Hematopoietic multipotent progenitor cell treated with erythropoietin and hydrocortisone succinate and interleukin-3 and kit ligand, for 6 days (in vitro differentiated cells): ENCODE results near the gene CATSPERB.
"Not testable (repeated sequence)": the region's sequence is repeated elsewhere in the genome, so short reads cannot be mapped to it uniquely, and the experiment has no call there.

ENCODE experiments used
- DNase-seq: peaks from one replicate; pipeline ENCODE4 v3.0.0-alpha.2; 2015

CATSPERB gene

GRCh38 chr14:91732859-91733477, 1.1 kb upstream of the CATSPERB start:
- DNase-seq = no peak

DNA sequence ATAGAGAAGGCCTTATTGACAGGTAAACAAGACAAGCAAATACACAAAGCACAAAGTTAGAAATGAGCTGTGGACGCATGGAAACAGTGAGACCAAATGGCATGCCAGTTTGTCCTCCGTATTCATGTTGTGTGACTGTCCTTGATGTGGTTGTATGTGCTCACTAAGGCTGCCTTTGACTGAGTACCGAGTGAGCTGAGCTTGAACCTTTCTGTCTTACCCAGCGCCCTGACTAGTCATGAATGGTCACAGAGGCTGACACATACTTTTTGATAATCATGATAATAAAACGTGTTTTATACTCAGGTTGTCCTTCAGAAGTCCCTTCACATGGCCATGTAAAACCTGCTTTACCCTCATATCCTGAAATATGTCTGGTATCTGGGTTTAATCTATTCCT, 553 bp upstream of the CATSPERB start:
- DNase-seq = no peak

DNA sequence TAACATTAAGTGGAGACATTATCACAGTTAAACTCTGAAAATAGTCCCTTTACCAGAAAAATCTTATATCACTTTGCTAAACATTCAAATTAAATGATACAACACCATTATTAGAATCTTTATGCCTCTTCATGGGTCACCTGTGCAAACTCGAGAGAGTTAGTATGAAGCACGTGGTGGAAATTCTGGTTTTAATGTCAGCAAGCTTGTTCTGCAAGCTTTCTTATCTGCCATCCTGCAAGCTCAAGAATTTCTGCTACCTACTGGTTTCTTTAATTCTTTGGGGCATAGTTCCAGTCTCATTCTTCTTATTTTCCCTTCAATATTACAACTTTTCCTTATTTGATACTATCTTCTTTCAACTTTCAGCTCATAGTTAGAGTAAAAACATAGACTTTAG, 868 bp downstream of the CATSPERB start:
- no peak for DNase-seq

DNA sequence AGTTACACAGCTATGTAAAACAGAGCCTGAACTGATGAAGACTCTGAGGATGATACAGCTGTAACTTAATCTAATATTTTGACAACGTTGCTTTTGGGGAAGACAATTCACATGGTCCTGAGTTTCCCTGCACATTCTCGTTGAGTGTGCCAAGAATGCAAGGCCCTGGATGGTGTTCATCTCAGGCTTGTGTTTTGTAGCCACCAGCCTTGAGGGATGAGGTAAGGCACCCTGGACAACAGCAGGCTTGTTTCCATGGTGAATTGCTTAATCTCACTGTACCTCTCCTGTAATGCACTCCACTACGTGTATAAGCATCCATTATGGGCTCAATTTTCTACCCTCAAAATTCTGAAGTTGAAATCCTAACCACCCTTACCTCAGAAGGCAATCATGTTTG, 2.1 kb downstream of the CATSPERB start:
- DNase-seq = no peak

GRCh38 chr14:91728616-91729183, 3.2 kb downstream of the CATSPERB start:
- no peak for DNase-seq

DNA sequence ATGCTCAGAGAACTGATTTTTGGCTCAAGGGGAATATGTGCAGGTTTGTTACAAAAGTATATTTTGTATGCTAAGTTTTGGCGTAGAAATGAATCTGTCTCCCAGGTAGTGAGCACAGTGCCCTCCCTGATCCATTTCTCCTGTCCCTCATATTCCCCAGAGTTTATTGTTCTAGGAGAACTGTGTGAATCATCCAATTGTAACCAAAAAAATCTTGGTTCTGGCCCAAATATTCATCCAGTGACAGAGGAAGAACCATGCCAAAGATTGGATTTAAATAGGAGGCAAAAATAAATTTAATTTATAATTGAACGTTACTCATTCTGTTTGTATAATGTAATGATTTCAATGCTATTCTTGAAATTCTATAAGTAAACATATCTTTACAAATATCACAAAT, 4.8 kb downstream of the CATSPERB start:
- DNase-seq = no peak

GRCh38 chr14:91723501-91723900, 8.4 kb downstream of the CATSPERB start:
- DNase-seq = no peak

DNA sequence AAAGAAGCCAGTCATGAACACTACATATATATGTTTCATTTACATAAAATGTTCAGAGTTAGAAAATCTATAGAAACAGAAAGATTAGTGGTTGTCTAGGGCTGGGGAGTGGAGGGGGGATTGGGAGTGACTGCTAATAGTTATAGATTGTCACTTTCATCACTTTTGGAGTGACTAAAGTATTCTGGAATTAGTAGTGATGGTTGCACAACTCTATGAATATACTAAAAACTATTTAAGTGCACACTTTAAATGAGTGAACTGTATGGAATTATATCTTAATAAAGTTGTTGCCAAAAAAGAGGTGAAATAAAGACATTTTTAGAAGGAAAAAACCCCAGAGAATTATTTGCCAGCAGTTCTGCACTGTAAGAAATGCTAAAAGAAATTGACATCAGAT, 9.5 kb downstream of the CATSPERB start:
- no peak for DNase-seq

DNA sequence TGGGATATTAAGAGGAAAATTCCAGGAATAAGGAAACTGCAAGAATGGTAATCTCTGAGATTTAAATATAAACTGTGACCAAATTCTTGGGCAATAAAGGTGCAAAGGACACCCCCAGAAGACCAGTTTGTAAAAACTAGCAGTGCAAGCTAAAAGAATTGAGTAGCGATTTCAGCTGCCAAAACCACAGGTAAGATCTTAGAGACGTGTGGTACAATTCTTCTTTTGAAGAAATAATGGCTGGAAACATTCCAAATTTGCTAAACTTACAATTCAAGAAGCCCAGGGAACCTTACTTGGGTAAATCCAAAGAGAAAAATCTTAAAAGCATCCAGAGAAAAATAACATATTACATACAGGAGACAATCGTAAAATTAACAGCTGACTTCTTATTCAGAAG, 12.0 kb downstream of the CATSPERB start:
- DNase-seq = no peak

DNA sequence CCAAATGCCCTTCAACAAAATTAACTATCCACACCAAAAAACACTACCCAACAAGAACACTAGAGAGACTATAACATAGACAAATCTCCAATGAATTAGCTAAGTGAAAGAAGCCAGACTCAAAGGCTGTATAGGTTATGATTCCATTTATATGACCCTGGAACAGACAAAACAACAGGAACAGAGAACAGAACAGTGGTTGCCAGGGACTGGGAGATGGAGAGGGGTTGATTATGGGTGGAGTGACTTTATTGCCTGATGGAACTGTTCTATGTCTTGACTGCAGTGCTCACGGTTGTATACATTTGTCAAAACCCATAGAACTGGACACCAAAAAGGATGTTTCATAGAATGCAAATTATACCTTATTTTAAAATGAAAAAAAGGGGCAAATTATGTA, 14.9 kb downstream of the CATSPERB start:
- no peak for DNase-seq

GRCh38 chr14:91714805-91715204, 17.1 kb downstream of the CATSPERB start:
- peak; percentile 6 for DNase-seq

DNA sequence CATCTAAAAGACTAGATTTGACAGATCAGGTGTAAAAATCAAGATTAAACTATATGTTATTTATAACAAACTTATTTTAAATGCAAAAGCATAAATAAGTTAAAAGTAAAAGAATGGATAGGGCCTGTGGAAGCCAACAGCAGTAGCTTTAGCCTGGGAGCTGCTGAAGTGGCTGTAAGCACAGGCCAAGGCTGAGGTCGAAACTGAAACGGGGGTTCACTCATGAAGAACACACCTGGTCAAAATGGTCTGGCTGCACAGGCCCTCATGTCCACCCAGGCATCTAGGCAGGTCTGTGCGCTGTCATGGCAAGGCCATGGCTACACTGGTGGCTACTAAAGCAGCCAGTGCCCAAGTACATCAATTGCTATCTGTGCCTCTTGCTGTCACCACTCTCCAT, 23.1 kb downstream of the CATSPERB start:
- DNase-seq = no peak

- DNase-seq = no peak
These were observed 24.9 kb downstream of the CATSPERB start for GRCh38 chr14:91706996-91707395.

GRCh38 chr14:91694643-91695042, 37.2 kb downstream of the CATSPERB start:
- no peak for DNase-seq

DNA sequence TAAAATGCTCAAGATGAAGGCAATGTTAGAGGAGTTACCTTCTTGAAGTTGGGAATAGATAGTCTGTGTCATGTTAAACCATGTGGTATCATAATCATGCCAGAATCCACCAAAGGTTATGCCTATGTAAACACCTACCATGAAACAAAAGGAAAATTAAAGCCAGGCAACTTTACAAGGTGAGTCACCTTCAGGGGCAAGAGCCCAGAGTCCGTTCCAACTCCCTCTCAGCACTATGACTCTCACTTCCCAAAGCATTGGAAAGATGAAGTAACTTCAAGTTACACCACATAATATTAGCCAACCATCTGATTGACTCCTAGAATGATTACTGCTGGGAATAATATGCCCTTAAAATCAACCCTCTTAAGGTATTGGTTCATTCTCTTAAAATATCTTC, 38.5 kb downstream of the CATSPERB start:
- no peak for DNase-seq

DNA sequence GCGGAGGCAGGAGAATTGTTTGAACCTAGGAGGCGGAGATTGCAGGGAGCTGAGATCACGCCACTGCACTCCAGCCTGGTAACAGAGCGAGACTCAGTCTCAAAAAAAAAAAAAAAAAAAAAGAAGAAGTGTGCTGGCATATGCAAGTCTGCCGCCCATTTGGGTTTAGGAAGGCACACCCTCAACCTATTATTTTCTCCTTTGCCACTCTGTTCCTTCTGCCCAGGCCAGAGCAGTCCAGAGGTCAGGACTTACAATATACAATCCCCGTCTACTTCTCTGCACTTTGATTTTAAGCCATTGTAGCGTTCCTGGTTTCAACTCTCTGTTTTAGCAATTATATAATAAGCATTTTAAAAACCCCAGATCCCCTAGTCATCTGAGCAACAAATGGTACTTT, 39.8 kb downstream of the CATSPERB start:
- DNase-seq = no peak

- DNase-seq = no peak
These were observed 42.3 kb downstream of the CATSPERB start for GRCh38 chr14:91689608-91690007.

DNA sequence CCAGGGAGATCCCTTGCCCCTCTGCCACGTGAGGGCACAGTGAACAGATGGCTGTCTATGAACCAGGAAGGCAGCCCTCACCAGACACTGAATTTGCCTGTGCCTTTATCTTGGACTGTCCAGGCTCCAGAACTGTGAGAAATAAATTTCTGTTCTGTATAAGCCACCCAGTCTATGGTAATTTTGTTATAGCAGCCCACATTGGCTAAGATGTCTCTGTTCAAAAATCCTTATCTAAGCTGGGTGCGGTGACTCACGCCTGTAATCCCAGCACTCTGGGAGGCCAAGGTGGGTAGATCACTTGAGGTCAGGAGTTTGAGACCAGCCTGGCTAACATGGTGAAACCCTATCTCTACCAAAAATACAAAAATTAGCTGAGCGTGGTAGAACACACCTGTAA, 44.5 kb downstream of the CATSPERB start:
- not testable (repeated sequence) for DNase-seq

DNA sequence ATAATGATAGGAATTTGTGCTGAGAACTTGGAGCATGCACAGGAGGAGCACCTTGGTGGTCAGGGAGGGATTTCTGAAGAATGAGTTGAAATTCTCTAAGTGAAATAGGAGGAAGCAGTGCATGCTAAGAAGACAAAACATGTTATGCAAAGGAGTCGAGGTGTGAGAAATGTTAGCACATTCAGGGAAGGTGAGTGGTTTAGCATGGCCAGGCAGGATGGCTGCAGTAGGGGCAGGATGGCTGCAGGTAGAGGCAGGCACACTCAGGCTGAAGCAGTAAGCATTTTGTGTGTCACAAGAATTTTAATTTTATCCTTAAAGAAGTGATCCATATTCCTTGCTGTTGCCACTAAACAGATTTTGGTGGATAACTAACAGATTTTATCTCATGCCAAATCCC, 46.3 kb downstream of the CATSPERB start:
- no peak for DNase-seq

DNA sequence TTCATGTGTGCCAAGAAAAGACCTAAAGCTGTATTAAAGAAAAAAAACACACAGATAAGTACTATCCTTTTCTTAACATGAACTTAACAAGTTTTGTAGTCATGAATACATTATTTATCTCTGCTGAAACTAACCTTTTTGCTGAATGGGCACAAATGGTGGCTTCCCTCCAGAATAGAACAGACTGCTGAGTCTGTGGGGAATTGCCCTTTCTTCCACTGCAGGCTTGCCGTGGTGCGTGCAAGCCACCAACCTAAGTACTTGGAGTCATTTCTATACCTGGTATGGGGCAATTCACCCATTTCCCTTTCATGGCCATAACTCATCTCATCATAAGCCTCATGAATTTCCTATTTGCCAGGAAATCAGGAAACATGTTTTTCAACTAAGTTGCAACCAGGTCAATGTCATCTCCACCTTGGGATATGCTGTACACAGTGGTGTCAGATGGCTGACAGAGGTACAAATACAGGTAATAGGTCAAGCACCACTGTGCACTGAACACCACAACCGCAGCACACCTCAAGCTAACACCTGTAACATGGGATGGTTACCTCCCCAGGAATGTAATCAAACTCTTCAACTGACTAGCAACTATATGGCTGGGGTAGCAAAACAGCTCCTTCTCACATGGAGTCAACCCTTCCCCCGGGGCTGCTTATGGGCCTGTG, 49.9 kb downstream of the CATSPERB start:
- DNase-seq = no peak

DNA sequence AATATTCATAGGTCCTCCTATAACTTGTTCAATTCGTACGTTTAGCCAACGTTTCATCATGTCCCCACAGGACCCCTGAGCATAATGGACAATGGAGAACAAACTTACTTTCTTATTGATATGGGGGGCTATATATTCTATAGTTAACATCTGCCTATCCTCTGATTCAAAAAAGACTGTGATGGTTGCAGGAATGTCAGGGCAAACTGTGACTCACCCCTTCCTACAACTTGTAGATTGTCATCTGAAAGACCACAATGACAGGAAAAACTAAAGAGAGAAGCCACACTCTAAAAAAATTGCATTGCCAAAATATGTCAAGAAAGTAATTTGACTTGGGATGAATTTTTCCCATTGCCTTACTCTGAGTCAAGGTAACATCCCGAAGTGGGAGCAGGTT, 50.8 kb downstream of the CATSPERB start:
- DNase-seq = peak; percentile 14

DNA sequence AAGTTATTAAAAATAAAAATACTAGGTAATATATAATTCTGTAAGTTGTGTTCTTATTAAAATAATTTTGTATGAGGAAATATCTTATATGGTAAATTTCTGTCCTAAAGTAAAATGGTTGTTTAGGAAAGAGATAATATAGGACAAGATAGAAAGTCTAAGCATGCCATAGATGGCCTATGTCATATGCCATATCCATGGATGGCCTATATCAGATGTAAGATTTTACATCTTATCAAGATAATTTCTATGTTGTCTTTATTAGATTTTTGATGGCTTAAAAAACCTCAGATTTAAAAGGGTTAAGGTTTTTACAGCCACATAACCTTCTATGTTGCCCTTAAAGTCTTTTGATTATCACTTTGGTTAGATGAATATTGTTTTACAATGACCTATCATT, 52.6 kb downstream of the CATSPERB start:
- no peak for DNase-seq

GRCh38 chr14:91677687-91678086, 54.2 kb downstream of the CATSPERB start:
- DNase-seq = not testable (repeated sequence)

- DNase-seq = no peak
These were observed 57.0 kb downstream of the CATSPERB start for GRCh38 chr14:91674911-91675310.

GRCh38 chr14:91669867-91670266, 62.0 kb downstream of the CATSPERB start:
- DNase-seq = no peak
